Hematopoietic multipotent progenitor cell treated with erythropoietin and hydrocortisone succinate and interleukin-3 and kit ligand, for 17 days (in vitro differentiated cells): ENCODE data around the gene HDHD5.

ENCODE experiments used
- DNase-seq: peaks from one replicate; pipeline ENCODE4 v3.0.0-alpha.2; 2015; ENCODE audit warnings: low spot score

The HDHD5 gene

GRCh38 chr22:17158568-17159503 lies at the start of gene HDHD5:
HDHD5 (minus strand) TSS chr22:17159277; CDS start chr22:17159251, 26 bp downstream.
- DNase-seq = peak; percentile 17

- DNase-seq = no peak
Measured at GRCh38 chr22:17205432-17205831, 46.4 kb upstream of the HDHD5 start.

- no peak for DNase-seq
Measured at GRCh38 chr22:17201285-17201945, 42.3 kb upstream of the HDHD5 start.

- no peak for DNase-seq
Measured at GRCh38 chr22:17199003-17199731, 40.1 kb upstream of the HDHD5 start.

- no peak for DNase-seq
Measured at GRCh38 chr22:17198170-17199002, 39.3 kb upstream of the HDHD5 start.

- DNase-seq = no peak
Measured at GRCh38 chr22:17194213-17194612, 35.1 kb upstream of the HDHD5 start.

GRCh38 chr22:17192186-17192585 lies 33.1 kb upstream of the HDHD5 start:
- DNase-seq = no peak

- DNase-seq = no peak
Measured at GRCh38 chr22:17191163-17191784, 32.2 kb upstream of the HDHD5 start.

GRCh38 chr22:17190702-17191101 lies 31.6 kb upstream of the HDHD5 start:
- DNase-seq = no peak

GRCh38 chr22:17176715-17177114 lies 17.6 kb upstream of the HDHD5 start:
- no peak for DNase-seq

- DNase-seq = no peak
Measured at GRCh38 chr22:17172029-17172833, 13.2 kb upstream of the HDHD5 start.

GRCh38 chr22:17171153-17172028 lies 12.3 kb upstream of the HDHD5 start:
- DNase-seq = peak; percentile 74

GRCh38 chr22:17167486-17167885 lies 8.4 kb upstream of the HDHD5 start:
- no peak for DNase-seq

GRCh38 chr22:17164392-17165024 lies 5.4 kb upstream of the HDHD5 start:
- no peak for DNase-seq

- no peak for DNase-seq
Measured at GRCh38 chr22:17162731-17163130, 3.7 kb upstream of the HDHD5 start.

GRCh38 chr22:17161991-17162390 lies 2.9 kb upstream of the HDHD5 start:
- no peak for DNase-seq

- DNase-seq = no peak
Measured at GRCh38 chr22:17159504-17159951, 451 bp upstream of the HDHD5 start.

GRCh38 chr22:17158176-17158567 lies 905 bp downstream of the HDHD5 start:
- DNase-seq = no peak

GRCh38 chr22:17157714-17158113 lies 1.4 kb downstream of the HDHD5 start:
- DNase-seq = no peak
